H1 (cell line): Measurements from ENCODE around the gene ASIC1. TPM values are rescaled to one million over a fixed set of nuclear protein-coding genes. Genes with fewer than 3 reads are reported as not detected.

Experiments used
- CTCF ChIA-PET: fragments of 300-600 bp; sonication (Branson Sonifier 250); formaldehyde crosslinking; loops from one replicate; lab custom pipeline; 2021; ENCODE audit not compliant: partially characterized antibody; lab: Charles Lee
- POLR2A ChIA-PET: fragments of 300-600 bp; sonication (Branson Sonifier 250); formaldehyde crosslinking; loops from one replicate; lab custom pipeline; 2021; ENCODE audit warnings: inconsistent platforms; ENCODE audit not compliant: partially characterized antibody; lab: Charles Lee
- DNase-seq, 2 experiments: peaks; one replicate each; pipeline versions ENCODE4 v3.0.0 to v3.0.0-alpha.2; 2010 to 2022; ENCODE audit warnings: low spot score in 2 of 2, low read depth in 1 of 2, mixed read lengths in 1 of 2
- FAIRE-seq: peaks from 2 replicates; lab custom pipeline; 2011; peaks lifted over from hg19 to GRCh38; lab: Jason Lieb, UNC
- H2AFZ ChIP-seq: 2 replicates; pipeline ENCODE4 v1.8.1; 2012; ENCODE audit warnings: low read length, inconsistent platforms
- H2AK5ac ChIP-seq: 2 replicates; pipeline ENCODE4 v1.6.1; 2013; ENCODE audit warnings: low read depth, low read length
- H2BK120ac ChIP-seq: replicated peaks from 2 replicates; pipeline ENCODE3; 2013; ENCODE audit warnings: low read depth, low read length, inconsistent platforms
- H2BK12ac ChIP-seq: 2 replicates; pipeline ENCODE4 v1.6.1; 2013; ENCODE audit warnings: low read depth, low read length
- H2BK15ac ChIP-seq: 2 replicates; pipeline ENCODE4 v1.6.1; 2013; ENCODE audit warnings: low read length
- H2BK20ac ChIP-seq: 2 replicates; pipeline ENCODE4 v1.6.1; 2013; ENCODE audit warnings: low read length
- H2BK5ac ChIP-seq: 2 replicates; pipeline ENCODE4 v1.6.1; 2013; ENCODE audit warnings: low read depth, low read length
- H3K14ac ChIP-seq: 2 replicates; pipeline ENCODE4 v1.6.1; 2013; ENCODE audit warnings: inconsistent platforms; ENCODE audit not compliant: insufficient read length
- H3K18ac ChIP-seq: 2 replicates; pipeline ENCODE4 v1.6.1; 2013; ENCODE audit warnings: low read length; ENCODE audit errors: extremely low read depth
- H3K23ac ChIP-seq: 2 replicates; pipeline ENCODE4 v1.6.1; 2013; ENCODE audit warnings: inconsistent platforms; ENCODE audit not compliant: insufficient read length
- H3K23me2 ChIP-seq: 2 replicates; pipeline ENCODE4 v1.6.1; 2013; ENCODE audit warnings: low read depth, low read length
- H3K27ac ChIP-seq: 2 replicates; pipeline ENCODE4 v1.6.1; 2011; ENCODE audit warnings: low read depth, low read length, inconsistent platforms
- H3K27me3 ChIP-seq, 4 experiments: replicated peaks in 1 of 4; 1 replicate in 1 of 4; 2 replicates in 3 of 4; pipeline versions ENCODE4 v1.6.1 to v1.8.1; 2011 to 2013; ENCODE audit warnings: low read length in 3 of 4, mild to moderate bottlenecking in 3 of 4, inconsistent platforms in 2 of 4, mixed read lengths in 2 of 4, moderate library complexity in 1 of 4; ENCODE audit not compliant: control insufficient read depth in 3 of 4, insufficient read depth in 3 of 4; ENCODE audit errors: extremely low read depth in 1 of 4
- H3K36me3 ChIP-seq, 4 experiments: 2 replicates each; pipeline versions ENCODE4 v1.6.1 to v1.8.1; 2011 to 2013; ENCODE audit warnings: mild to moderate bottlenecking in 4 of 4, low read length in 3 of 4, moderate library complexity in 2 of 4, control low read depth in 1 of 4, inconsistent platforms in 1 of 4; ENCODE audit not compliant: insufficient read depth in 4 of 4, control insufficient read depth in 2 of 4
- H3K4ac ChIP-seq: replicated peaks from 2 replicates; pipeline ENCODE3; 2013; ENCODE audit warnings: low read length, low read depth, mixed read lengths, inconsistent platforms; ENCODE audit not compliant: insufficient read length
- H3K4me1 ChIP-seq, 4 experiments: replicated peaks in 1 of 4; 1 replicate in 1 of 4; 2 replicates in 3 of 4; pipeline versions ENCODE4 v1.6.1 to v1.8.1; 2011 to 2013; ENCODE audit warnings: low read length in 3 of 4, inconsistent platforms in 2 of 4, mixed read lengths in 1 of 4; ENCODE audit not compliant: insufficient read depth in 4 of 4, control insufficient read depth in 3 of 4
- H3K4me2 ChIP-seq, 2 experiments: 2 replicates each; pipeline versions ENCODE4 v1.6.1 to v1.8.1; 2011 to 2013; ENCODE audit warnings: low read depth in 2 of 2, low read length in 2 of 2, control low read depth in 1 of 2, inconsistent platforms in 1 of 2, mild to moderate bottlenecking in 1 of 2; ENCODE audit not compliant: insufficient read depth in 1 of 2
- H3K4me3 ChIP-seq, 4 experiments: fragments of 200-600, 300-600 bp in 1 of 4; sonication (generic), shearing (Covaris generic), sonication (Bioruptor Twin) in 1 of 4; 2 replicates each; pipeline versions ENCODE4 v1.5.1 to v1.8.1; 2011 to 2016; ENCODE audit warnings: low read length in 4 of 4, low read depth in 3 of 4, control low read depth in 2 of 4, inconsistent platforms in 2 of 4, mild to moderate bottlenecking in 2 of 4, mixed read lengths in 1 of 4, moderate library complexity in 1 of 4; ENCODE audit not compliant: insufficient read depth in 2 of 4; ENCODE audit errors: extremely low read depth in 1 of 4
- H3K56ac ChIP-seq: replicated peaks from 2 replicates; pipeline ENCODE3; 2013; ENCODE audit warnings: low read depth, mild to moderate bottlenecking, mixed read lengths, low read length, inconsistent platforms; ENCODE audit not compliant: insufficient read length
- H3K79me1 ChIP-seq: 2 replicates; pipeline ENCODE4 v1.6.1; 2013; ENCODE audit warnings: low read depth, low read length, control low read depth
- H3K79me2 ChIP-seq, 2 experiments: 2 replicates each; pipeline versions ENCODE4 v1.6.1 to v1.8.1; 2012 to 2013; ENCODE audit warnings: low read length in 2 of 2, mild to moderate bottlenecking in 2 of 2, inconsistent platforms in 1 of 2; ENCODE audit not compliant: insufficient read depth in 2 of 2, control insufficient read depth in 1 of 2
- H3K9ac ChIP-seq, 4 experiments: replicated peaks in 1 of 4; 1 replicate in 1 of 4; 2 replicates in 3 of 4; pipeline versions ENCODE4 v1.6.1 to v1.8.1; 2011 to 2013; ENCODE audit warnings: low read depth in 3 of 4, low read length in 3 of 4, control low read depth in 2 of 4, mild to moderate bottlenecking in 2 of 4, moderate library complexity in 2 of 4, inconsistent platforms in 1 of 4; ENCODE audit errors: extremely low read depth in 1 of 4
- H3K9me3 ChIP-seq, 2 experiments: 2 replicates each; pipeline versions ENCODE4 v1.6.1 to v1.8.1; 2012 to 2013; ENCODE audit warnings: mild to moderate bottlenecking in 2 of 2, moderate library complexity in 2 of 2, control low read depth in 1 of 2, inconsistent platforms in 1 of 2, low read depth in 1 of 2, low read length in 1 of 2, mixed read lengths in 1 of 2; ENCODE audit not compliant: insufficient read depth in 2 of 2
- H4K20me1 ChIP-seq, 2 experiments: replicated peaks in 1 of 2; 2 replicates each; pipeline versions ENCODE3 to v1.8.1; 2011 to 2013; ENCODE audit warnings: inconsistent platforms in 2 of 2, low read length in 2 of 2, mild to moderate bottlenecking in 1 of 2; ENCODE audit not compliant: insufficient read depth in 2 of 2, control insufficient read depth in 1 of 2
- H4K5ac ChIP-seq: 2 replicates; pipeline ENCODE4 v1.6.1; 2013; ENCODE audit warnings: low read length, low read depth, mixed read lengths, inconsistent platforms; ENCODE audit not compliant: insufficient read length
- H4K8ac ChIP-seq: 2 replicates; pipeline ENCODE4 v1.8.0; 2013; ENCODE audit warnings: mild to moderate bottlenecking, moderate library complexity, low read length, inconsistent platforms; ENCODE audit not compliant: insufficient read depth; ENCODE audit errors: extremely low read depth
- H4K91ac ChIP-seq: replicated peaks from 2 replicates; pipeline ENCODE3; 2013; ENCODE audit warnings: low read length, mixed read lengths, inconsistent platforms; ENCODE audit not compliant: insufficient read length
- ASH2L ChIP-seq: fragments of 200-600, 300-600 bp; sonication (generic); IDR thresholded peaks from one replicate; pipeline ENCODE4 v1.7.1; 2017; ENCODE audit warnings: low read length
- JUND ChIP-seq: IDR thresholded peaks from 2 replicates; pipeline ENCODE4 v1.6.1; 2011; ENCODE audit warnings: mild to moderate bottlenecking, improper control_type of control experiment, low read length
- NRF1 ChIP-seq: IDR thresholded peaks from 2 replicates; pipeline ENCODE4 v1.6.1; 2011; ENCODE audit warnings: mild to moderate bottlenecking, low read depth, low read length, improper control_type of control experiment
- POLR2AphosphoS5 ChIP-seq: IDR thresholded peaks from 2 replicates; pipeline ENCODE4 v1.6.1; 2011; ENCODE audit warnings: low read depth, low read length
- RAD21 ChIP-seq, 2 experiments: IDR thresholded peaks in 1 of 2; conservative IDR thresholded peaks in 1 of 2; 2 replicates each; pipeline ENCODE4 v1.6.1; 2011; ENCODE audit warnings: low read depth in 2 of 2, low read length in 2 of 2, improper control_type of control experiment in 1 of 2, inconsistent platforms in 1 of 2, mild to moderate bottlenecking in 1 of 2, moderate library complexity in 1 of 2
- SP1 ChIP-seq: IDR thresholded peaks from 2 replicates; pipeline ENCODE4 v1.6.1; 2011; ENCODE audit warnings: low read depth, low read length
- SP2 ChIP-seq: IDR thresholded peaks from 2 replicates; pipeline ENCODE4 v1.6.1; 2012; ENCODE audit warnings: mild to moderate bottlenecking, low read length, inconsistent platforms
- TBP ChIP-seq: IDR thresholded peaks from 2 replicates; pipeline ENCODE4 v1.6.1; 2011; ENCODE audit warnings: low read depth, low read length, improper control_type of control experiment
- whole genome bisulfite sequencing, 2 experiments: shearing (Covaris generic) in 1 of 2; methylation state at CpG; one replicate each; pipeline versions ENCODE4 v1.1.6 to v1.1.7; 2013 to 2015; ENCODE audit warnings: low lambda C conversion rate in 2 of 2, mixed read lengths in 2 of 2, inconsistent platforms in 1 of 2, low coverage in 1 of 2, missing lambda C conversion rate in 1 of 2; ENCODE audit not compliant: insufficient replicate concordance in 2 of 2, insufficient coverage in 1 of 2, insufficient read length in 1 of 2; ENCODE audit errors: extremely low coverage in 1 of 2, missing lambda C conversion rate in 1 of 2; 5-methylcytosine and 5-hydroxymethylcytosine counted together
- polyA plus RNA-seq, 7 experiments: library from polyadenylated mRNA; depleted of rRNA in 3 of 7; stranded (reverse) in 5 of 7; unstranded in 2 of 7; fragments of >200 nt in 5 of 7; fragments of 200-250 nt in 2 of 7; gene quantifications; 1 replicate in 5 of 7; 2 replicates in 1 of 7; 4 replicates in 1 of 7; pipeline versions ENCODE4 v1.2.1 to v1.2.3, GENCODE V29; 2011 to 2013; ENCODE audit warnings: missing spikeins in 2 of 7, mixed read lengths in 2 of 7
- total RNA-seq: library from RNA; stranded (reverse); fragmentation: NEBNext Ultra II Directional; extraction: Animal tissue kit (Norgen Biotek cat#: 25700); gene quantifications from 2 replicates; pipeline ENCODE4 v1.2.1, GENCODE V29; 2021
- TF ChIP-seq, protein P1 (sequence below): IDR thresholded peaks from 2 replicates; pipeline ENCODE4 v1.6.1; 2012; ENCODE audit warnings: inconsistent platforms

ASIC1 gene
- total and polyA plus RNA-seq, 2 of the 8 experiments (the other 6 are each of a cell fraction or from before 2014, with no cell fraction given): 2.4 to 4.4 TPM

DNA sequence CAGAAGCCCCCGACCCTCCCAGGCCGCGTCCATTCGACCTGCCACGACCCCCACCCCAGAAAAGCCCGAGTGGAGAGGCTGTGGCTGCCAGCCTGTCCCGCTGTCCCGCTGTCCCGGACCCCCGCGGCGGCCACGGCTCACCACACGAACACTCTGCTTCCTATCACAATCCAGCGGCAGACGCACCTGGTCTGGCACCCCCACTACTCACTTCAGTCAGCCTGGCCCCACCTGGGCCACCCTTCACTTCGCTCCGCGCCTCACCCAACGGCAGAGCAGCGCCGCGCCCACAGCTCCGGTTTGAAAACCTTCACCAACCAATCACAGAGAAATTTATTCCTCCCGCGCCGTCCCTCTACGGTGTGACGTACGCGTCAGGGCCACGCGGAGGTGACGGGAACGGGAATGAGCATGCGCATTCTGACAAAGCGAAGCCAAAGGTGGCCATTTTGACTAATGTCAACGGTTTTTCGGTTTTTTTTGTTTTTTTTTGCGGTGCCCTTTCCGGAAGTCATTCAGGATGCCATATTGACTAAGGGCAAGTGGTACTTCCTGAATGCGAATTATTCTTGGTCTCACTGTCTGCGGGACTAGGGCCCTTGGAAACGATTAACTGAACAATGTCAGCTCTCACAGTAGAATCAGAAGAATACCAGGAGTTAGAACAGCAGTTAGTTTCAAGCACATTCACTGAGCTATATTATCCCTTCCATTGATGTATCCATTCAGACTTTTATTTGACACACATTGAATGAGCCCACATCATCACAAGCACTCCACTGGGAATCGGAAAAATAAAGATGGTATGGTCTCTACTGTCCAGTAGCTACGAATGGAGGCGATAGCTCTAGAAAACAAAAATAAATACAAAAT is 32.0 kb upstream of the ASIC1 start, which contains the start of gene RACGAP1:
Gene RACGAP1 (minus strand): TSS at position 308 of the 873 bp plus-strand sequence. CDS start 8,779 bp downstream, outside the sequence.
- peaks cover 0 to 1% of the 10 kb centered on the region in 2 experiments for H4K20me1 ChIP-seq
- H2BK15ac ChIP-seq: no peak within 1 kb of the TSS
- H3K23me2 ChIP-seq: no peaks in the 10 kb centered on the region; the same call in none of the 2 replicates
- H4K91ac ChIP-seq: no peak within 1 kb of the TSS
- H3K4me1 ChIP-seq: no peaks in the 10 kb centered on the region
- no peaks in the 10 kb centered on the region for H3K9me3 ChIP-seq
- FAIRE-seq: peak; percentile 92
- 8% methylated on average over 45 of the region's 47 CpGs; no CpG with 5 or more reads in 1 of the 2 experiments for WGBS, 2 experiments
- no peak within 1 kb of the TSS for H2BK120ac ChIP-seq
- no peaks in the 10 kb centered on the region for H3K36me3 ChIP-seq
- H3K27ac ChIP-seq: no peak within 1 kb of the TSS
- H3K23ac ChIP-seq: no peak within 1 kb of the TSS
- peak within 1 kb of the TSS; percentile 81 to 86 (median 82) for H3K4me3 ChIP-seq
- H3K56ac ChIP-seq: no peak within 1 kb of the TSS
- H3K4me2 ChIP-seq: peak within 1 kb of the TSS; percentile 88 to 89
- no peak within 1 kb of the TSS for H4K8ac ChIP-seq
- H3K4ac ChIP-seq: no peak within 1 kb of the TSS
- peak within 1 kb of the TSS; percentile 94 for H2AFZ ChIP-seq
- no peak within 1 kb of the TSS for H3K14ac ChIP-seq
- H3K79me2 ChIP-seq: peaks cover 0 to 42% of the 10 kb centered on the region in 2 experiments; a peak in 3 of 4 replicates
- H4K5ac ChIP-seq: peak within 1 kb of the TSS; percentile 5
- H3K18ac ChIP-seq: no peak within 1 kb of the TSS; the same call in 1 of the 2 replicates
- H3K9ac ChIP-seq: peak within 1 kb of the TSS in 3 of 4 experiments; percentile 34 to 70 (median 65); a peak in 5 of 7 replicates
- H2AK5ac ChIP-seq: no peak within 1 kb of the TSS
- ChIA-PET CTCF (interaction anchor here (0.6 to 3.7 kb wide), 8 partner anchors 9 to 729 kb away, joined by 3 to 18 read pairs (median 4); no protein-coding TSS in a partner anchor), POLR2A (interaction anchor here (0.7 to 1.4 kb wide), 5 partner anchors 25 to 284 kb away, joined by 3 to 4 read pairs (median 3); partner anchors contain the start of gene TMBIM6)
- DNase-seq: peak; percentile 90 to 94
- H3K79me1 ChIP-seq: peaks cover 2% of the 10 kb centered on the region; the same call in 1 of the 2 replicates
- no peaks in the 10 kb centered on the region for H3K27me3 ChIP-seq
- no peak within 1 kb of the TSS for H2BK12ac ChIP-seq
- 0 out of 2 replicates have a peak within 1 kb of the TSS, but pooled peaks have one; percentile 22 for H2BK5ac ChIP-seq
- no peak within 1 kb of the TSS for H2BK20ac ChIP-seq
- peak; percentile 55; the same call in 1 of the 2 replicates for TF ChIP-seq TBP
- TF ChIP-seq POLR2AphosphoS5: peak; percentile 39; the same call in 1 of the 2 replicates
- TF ChIP-seq NRF1: 0 out of 2 replicates have a peak, but pooled peaks have one; percentile 23
- no peak for TF ChIP-seq SP2
- TF ChIP-seq RAD21 (IDR thresholded peaks at IDR 0.05 in 1 of 2, conservative IDR thresholded peaks at IDR 0.05 in 1 of 2; ENCODE audit: low read depth in 2 of 2, low read length in 2 of 2): no peak
- TF ChIP-seq ASH2L: peak; percentile 63
- 0 out of 2 replicates have a peak, but pooled peaks have one; percentile 21 for TF ChIP-seq JUND
- peak; percentile 29; the same call in 1 of the 2 replicates for TF ChIP-seq SP1
- TF ChIP-seq, protein P1, sequence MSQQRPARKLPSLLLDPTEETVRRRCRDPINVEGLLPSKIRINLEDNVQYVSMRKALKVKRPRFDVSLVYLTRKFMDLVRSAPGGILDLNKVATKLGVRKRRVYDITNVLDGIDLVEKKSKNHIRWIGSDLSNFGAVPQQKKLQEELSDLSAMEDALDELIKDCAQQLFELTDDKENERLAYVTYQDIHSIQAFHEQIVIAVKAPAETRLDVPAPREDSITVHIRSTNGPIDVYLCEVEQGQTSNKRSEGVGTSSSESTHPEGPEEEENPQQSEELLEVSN: peak; percentile 78
